Measurements from ENCODE around the gene STK10.
A peak's percentile ranks its signal among the peaks of the same experiment; 100 is the strongest.

Gene STK10

GRCh38 chr5:172106511-172107356 is 81.3 kb downstream of the STK10 start:
- peak; percentile 94 for TF ChIP-seq CTCF (IDR thresholded peaks at IDR 0.05; ENCODE audit: low read depth, low read length)
- DNase-seq (ENCODE audit: extremely low read depth, low read depth) = no peak

- TF ChIP-seq CTCF (IDR thresholded peaks at IDR 0.05; ENCODE audit: low read depth, low read length) = no peak
- no peak for DNase-seq (ENCODE audit: extremely low read depth, low read depth)
Observed at GRCh38 chr5:172105811-172106210, 82.2 kb downstream of the STK10 start.

- TF ChIP-seq CTCF (IDR thresholded peaks at IDR 0.05; ENCODE audit: low read depth, low read length) = no peak
- DNase-seq (ENCODE audit: extremely low read depth, low read depth) = no peak
Observed at GRCh38 chr5:172104801-172105701, 83.0 kb downstream of the STK10 start.

- DNase-seq (ENCODE audit: extremely low read depth, low read depth) = no peak
- no peak for TF ChIP-seq CTCF (IDR thresholded peaks at IDR 0.05; ENCODE audit: low read depth, low read length)
Observed at GRCh38 chr5:172104021-172104420, 84.0 kb downstream of the STK10 start.

GRCh38 chr5:172102913-172103626 is 85.0 kb downstream of the STK10 start:
- TF ChIP-seq CTCF (IDR thresholded peaks at IDR 0.05; ENCODE audit: low read depth, low read length) = no peak
- DNase-seq (ENCODE audit: extremely low read depth, low read depth) = peak; percentile 72

- DNase-seq (ENCODE audit: extremely low read depth, low read depth) = no peak
- no peak for TF ChIP-seq CTCF (IDR thresholded peaks at IDR 0.05; ENCODE audit: low read depth, low read length)
Observed at GRCh38 chr5:172102218-172102870, 85.7 kb downstream of the STK10 start.
